Renal pelvis (tissue), 4 donors: Measurements from ENCODE around the gene RIMS3. TPM values are rescaled to one million over a fixed set of nuclear protein-coding genes. Genes with fewer than 3 reads are reported as not detected.
A peak's percentile ranks its signal among the peaks of the same experiment; 100 is the strongest.

ENCODE experiments used
- DNase-seq: peaks from one replicate; pipeline ENCODE4 v3.0.0-alpha.2; 2013
- polyA plus RNA-seq, 3 donors: library from polyadenylated mRNA; unstranded; fragments of 120-200 nt; gene quantifications; one replicate each; pipeline ENCODE4 v1.2.1, GENCODE V29; 2013; ENCODE audit not compliant: insufficient read length in 3 of 3

Gene RIMS3
- polyA plus RNA-seq, 3 donors = 1.9 to 2.2 (median 1.9) TPM

DNA sequence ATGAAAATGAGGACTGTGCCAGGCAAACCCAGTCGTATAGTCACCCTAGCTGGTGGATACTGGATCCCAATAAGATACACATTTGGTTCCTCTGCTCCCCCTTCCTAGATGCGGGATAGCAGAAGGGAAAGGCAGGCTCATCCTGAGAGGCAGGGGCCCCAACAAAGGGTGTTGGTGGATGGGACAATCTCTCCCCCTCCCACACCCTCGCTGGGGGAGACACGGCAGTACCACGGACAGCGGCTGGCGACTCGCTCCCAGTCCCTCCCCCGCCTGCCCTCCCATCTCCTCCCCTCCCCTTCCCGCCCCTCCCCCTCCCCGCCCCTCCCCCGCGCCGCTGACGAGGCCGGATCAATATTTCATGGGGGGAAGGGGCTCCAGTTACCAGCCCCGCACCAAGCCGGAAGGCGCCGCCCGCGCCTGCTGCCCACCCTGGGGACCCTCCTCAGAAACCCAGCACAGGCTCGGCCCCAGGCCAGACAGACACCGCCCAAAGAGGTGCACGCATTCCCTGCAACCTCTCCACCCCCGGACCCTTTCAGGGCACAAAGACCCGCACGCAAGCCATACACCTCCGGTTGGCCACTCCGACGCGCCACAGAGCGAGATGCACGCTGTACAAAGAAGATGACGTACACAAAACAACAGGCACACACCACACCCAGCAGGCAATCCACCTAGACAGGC, 11.5 kb downstream of the RIMS3 start:
- peak; percentile 27 for DNase-seq

DNA sequence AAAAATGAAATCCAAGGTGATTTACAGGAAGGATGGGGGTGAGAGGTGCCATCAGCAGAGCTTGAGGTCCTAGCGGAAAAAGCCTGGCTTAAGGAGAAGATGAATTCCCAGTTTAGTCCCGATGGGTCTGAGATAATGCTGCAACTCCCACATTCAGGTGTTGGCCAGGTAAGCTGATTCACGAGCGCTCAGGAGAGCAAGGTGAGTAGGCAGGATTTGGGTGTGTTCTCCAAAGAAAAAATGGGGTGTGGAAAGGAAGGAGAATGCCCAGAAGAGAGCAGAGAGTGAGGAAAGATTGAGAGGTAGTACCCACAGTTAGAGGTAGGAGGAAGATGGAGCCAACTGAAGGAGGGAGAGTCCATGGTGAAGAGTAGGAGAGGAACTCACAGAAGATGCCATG, 12.5 kb downstream of the RIMS3 start:
- DNase-seq = no peak

DNA sequence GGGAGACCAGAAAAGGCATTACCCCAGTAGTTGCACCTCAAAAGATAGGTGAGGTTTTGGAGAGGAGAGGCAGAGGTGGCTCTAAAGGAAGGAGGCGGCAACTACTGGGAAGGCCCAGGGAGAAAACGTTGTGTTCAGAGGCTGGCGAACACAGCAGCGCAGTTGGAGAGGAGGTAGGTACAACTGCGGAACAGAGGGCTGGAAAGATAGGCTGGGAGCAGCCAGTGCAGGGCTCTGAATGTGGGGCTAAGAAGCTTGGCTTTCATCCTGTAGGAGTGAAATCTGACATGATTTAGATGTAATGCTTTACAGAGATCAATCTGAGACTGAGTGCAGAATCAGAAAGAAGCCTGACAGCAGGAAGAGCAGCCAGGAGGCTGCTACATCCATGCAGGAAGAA, 13.0 kb downstream of the RIMS3 start:
- no peak for DNase-seq

DNA sequence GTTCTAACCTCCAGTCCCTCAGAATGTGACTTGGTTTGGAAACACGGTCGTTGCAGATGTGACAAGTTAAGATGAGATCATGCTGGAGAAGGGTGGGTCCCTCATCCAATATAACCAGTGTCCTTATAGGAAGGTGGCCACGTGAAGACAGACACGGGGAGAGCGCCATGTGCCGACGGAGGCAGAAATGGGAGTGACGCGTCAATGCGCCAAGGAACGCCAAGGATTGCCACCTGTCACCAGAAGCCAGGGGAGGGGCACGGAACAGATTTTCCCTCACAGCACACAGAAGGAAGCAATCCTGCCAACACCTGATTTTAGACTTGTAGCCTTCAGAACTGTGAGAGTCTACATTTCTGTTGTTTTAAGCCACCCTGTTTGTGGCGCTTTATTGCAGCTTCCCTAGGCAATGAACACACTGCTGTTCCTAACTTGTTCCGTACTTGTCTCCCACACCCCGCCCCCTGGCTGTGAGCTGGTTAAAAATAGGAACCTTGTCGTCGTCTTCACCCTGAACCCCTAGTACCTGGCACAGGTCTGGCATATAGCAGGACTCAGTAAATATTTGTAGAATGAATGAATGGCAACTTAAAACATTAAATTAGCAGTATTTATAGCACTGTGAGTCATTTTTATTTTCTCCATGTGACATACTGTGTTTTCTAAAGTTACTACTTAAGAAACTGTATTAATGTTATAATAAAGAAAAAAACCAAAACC, 14.2 kb downstream of the RIMS3 start:
- DNase-seq = no peak

DNA sequence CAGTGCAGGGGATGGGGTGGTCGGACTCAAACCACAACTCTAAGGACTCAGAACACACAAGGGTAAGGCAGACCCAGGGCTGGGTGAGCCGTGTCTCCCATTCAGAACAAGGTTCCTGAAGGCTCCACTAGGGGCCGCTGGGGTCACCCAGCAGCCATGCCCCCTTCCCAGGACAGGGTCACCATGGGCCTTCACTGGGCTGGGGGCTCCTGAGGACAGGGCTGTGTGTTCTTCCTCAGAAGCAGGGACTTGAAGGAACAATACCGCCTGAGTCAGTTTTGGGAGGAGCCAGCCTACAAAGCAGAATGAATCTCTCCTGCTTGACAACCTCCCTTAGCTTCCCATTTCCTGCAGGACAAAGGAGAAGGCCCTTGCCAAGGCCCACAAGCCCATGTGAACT, 15.4 kb downstream of the RIMS3 start:
- no peak for DNase-seq

DNA sequence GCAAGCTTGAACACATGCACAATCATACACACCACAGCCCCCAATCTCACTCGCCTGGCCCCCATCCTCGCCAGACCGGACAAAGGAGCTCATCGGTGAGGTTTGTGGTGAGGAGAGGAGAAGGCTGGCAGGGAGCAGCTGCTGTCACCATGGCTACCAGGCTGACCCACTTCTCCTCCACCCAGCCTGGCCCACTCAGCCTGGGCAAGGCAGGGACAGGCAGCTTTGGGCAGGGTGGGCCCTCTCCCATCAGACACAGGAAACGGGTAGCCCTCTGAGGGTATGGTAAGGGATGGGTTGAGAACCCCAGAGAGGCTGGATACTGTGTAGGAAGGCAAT, 15.9 kb downstream of the RIMS3 start:
- DNase-seq = no peak

DNA sequence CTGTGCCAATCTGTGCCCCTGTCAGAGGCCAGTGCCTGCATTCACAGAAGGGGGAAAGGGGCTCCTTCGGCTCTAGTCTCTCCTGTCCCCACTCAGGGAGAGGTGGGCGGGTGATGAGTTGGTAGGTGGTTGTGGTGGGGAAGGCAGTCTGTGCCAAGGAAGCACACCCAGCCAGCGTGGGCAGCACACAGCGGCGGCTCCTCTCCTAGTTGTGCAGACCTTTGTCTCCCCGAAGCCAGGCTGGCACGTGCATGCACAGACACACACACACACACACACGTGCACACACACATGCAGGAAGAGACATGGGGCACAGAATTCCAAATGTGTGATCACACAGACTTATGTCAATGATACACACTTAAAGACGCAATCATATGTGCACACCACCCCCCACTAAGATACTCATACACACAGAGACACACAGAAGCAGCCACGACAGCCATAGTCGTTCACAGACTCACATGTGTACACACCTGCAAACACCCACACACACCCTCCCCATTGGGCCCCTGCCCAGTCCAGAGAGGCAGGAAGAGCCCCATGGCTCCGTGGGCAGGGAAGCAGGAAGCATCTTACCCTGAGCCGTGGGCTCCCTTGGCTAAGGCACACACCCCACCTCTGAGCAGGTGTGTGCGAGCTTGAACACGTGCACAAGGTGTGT, 16.4 kb downstream of the RIMS3 start:
- DNase-seq = no peak

- no peak for DNase-seq
Observed at GRCh38 chr1:40648200-40648599, 17.3 kb downstream of the RIMS3 start.

- no peak for DNase-seq
Observed at GRCh38 chr1:40646315-40646714, 19.2 kb downstream of the RIMS3 start.

- DNase-seq = no peak
Observed at GRCh38 chr1:40645118-40645680, 20.3 kb downstream of the RIMS3 start.

DNA sequence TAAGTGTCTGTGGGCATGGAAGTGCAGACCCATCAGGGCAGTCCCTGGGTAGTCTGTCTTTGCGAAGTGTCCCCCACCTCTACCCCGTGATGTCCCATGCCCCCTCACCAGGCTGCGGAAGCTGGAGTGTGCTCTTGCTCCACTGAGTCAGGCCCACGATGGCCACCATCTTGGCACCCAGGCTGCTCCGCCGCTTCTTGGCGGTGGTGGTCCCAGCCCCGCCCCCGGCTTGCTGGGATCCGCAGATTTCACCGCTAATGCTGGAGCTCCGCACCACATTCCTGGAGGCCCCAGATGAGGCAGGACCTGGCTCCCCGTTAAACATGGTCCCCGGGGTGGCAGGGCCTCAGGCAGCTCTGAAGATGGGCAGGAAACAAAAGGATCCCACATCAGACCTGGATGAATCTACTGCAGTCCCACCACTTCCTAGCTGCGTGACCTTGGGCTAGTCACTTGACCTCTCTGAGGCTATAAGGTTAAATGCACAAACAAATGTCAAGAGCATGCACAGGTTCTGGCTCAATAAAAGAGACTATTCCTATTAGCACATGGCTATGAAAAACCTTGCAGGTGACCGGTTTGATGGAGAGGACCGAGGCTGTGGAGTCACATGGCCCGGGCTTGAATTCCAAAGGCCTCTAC, 23.8 kb downstream of the RIMS3 start:
- no peak for DNase-seq

DNA sequence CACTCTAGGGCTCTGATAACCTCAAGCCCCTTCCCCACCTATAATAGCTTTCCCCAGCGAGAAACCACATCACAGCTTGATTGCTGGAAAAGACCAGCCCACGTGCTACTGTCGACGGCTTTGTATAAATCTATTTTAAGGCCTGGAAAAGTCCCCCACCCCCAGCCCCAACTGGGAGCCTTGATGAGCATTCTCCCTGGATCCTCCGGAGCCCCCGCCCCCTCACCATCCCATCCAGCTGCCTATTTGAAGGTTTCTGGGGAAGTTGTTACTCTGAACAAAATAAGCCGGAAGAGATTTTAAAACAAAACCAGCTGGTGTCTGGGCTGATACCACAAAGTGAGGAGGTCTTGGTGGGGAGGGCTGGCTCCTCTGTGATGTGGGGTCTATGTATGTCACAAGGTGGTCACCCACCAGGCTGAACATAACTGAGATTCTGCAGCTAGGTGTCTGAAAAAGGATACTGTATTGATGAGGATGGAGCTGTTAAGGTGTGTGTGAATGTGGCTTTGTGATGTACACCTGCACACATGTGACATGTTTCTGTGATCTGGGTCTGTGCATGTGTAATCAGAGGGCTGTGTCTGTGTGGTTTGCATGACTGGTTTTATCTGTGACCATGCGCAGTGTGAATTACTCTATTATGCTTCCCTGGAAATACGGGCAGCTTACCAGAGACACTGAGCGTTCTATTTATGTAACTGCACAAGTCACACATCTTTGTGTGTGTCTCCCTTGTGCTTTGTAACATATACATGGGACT, 25.0 kb downstream of the RIMS3 start:
- no peak for DNase-seq

GRCh38 chr1:40638097-40639036, 27.1 kb downstream of the RIMS3 start:
- no peak for DNase-seq

- DNase-seq = no peak
Observed at GRCh38 chr1:40637470-40638007, 27.9 kb downstream of the RIMS3 start.

- DNase-seq = no peak
Observed at GRCh38 chr1:40636777-40637176, 28.7 kb downstream of the RIMS3 start.

DNA sequence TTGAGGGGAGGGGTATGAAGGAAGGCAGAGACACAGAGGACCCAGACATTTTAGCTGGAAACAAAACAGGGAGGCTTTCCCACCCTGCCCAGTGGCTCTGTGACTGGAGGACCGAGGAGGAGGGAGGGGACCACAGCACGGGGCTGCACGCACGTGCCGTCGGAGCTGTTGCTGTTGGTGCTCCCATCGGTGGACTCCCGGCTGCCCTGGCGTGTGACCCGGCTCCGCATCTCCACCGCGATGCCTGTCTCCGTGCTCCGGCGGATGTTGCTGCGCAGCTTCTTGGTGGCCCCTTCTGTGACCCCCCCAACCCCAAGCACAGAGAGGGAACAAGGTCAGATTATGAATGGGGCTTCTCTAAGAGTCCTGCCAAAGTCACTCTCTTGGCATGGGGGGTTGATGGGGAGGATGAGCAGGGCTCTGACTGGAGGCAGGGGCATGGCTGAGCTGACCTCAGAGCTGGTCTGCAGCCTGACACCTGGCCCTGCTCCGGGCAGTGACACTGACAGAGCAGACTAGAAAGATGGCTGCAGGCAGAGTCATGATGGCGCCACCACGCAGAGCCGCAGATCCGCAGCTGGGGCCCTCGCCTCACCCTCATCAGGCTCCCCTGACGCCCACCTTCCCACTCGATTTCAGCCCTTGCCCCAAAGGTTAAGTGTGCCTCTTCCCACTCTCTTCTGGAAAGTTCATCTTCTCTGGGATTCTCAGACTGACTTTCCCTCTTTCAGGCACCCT, 29.6 kb downstream of the RIMS3 start:
- DNase-seq = no peak

DNA sequence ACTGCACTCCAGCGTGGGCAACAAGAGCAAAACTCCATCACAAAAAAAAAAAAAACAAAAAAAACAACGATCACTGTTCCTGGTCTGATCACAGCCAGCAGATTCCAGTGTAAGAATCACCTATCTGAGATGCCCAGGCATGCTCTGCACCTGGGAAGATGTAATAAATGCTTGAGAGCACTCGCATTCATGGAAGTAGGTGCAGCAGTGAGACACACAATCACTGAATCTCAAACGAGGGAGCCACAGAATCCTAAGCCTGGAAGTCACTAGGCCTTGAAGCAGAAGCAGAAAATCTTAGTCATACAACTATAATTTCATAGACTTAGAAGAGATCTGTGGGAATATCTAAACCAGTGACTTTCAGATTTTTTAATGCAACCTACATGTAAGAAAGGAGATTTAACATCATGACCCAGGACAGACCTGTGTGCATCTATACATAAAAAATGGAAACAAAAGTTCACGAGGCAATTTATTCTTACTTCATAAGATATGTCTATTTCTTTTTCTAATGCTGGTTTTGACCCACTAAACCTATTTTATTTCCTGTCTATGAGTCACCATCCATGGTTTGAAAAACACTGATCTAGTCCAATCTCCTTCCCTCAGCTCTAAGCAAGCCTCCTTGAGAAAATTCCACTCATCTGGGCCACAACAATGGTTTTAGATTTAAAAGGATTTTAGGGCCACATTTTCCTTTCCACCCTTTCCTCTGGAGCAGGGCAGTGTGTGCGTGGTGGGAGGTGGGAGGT, 30.4 kb downstream of the RIMS3 start:
- DNase-seq = no peak

- DNase-seq = no peak
Observed at GRCh38 chr1:40633931-40634376, 31.5 kb downstream of the RIMS3 start.

DNA sequence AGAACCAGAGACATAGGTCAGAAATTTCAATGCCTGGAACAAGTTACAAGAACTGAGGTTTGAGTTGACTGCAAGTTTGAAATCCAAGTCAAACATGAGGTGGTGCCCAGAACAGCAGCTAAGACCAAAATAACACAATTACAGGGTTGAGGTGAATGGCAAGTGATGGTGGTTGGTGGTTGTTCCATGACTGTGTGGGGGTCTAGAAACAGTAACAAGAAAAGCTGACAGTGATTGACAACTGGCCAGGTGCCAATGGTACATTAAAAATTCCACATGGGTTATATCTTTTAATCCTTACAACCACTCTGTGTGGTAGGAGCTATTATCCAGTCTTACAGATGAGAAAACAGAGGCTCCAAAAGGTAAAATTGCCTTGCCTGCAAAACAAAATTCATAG, 32.0 kb downstream of the RIMS3 start:
- DNase-seq = no peak
